GM21576 (cell line): Measurements from ENCODE around the gene TSPAN3.

Source experiments
- ATAC-seq: cut with Tn5 transposase; IDR thresholded peaks from one replicate; pipeline ENCODE4 v1.9.1; 2021; ENCODE audit warnings: mild to moderate bottlenecking, moderate library complexity; ENCODE audit not compliant: unreplicated experiment

TSPAN3 gene

GRCh38 chr15:76991741-76992645 lies 78.9 kb downstream of the TSPAN3 start:
- no peak for ATAC-seq
